Epithelial cell of proximal tubule (primary cell): ENCODE measurements around the gene CDCA5. TPM values are rescaled to one million over a fixed set of nuclear protein-coding genes. Genes with fewer than 3 reads are reported as not detected.
A peak's percentile ranks its signal among the peaks of the same experiment; 100 is the strongest.

Source experiments
- DNase-seq: peaks from one replicate; pipeline ENCODE4 v3.0.0-alpha.2; 2011; ENCODE audit warnings: low read depth
- H3K4me3 ChIP-seq: 2 replicates; pipeline ENCODE4 v1.5.1; 2011; ENCODE audit warnings: low read depth, mild to moderate bottlenecking, low read length
- total RNA-seq: library from RNA; depleted of rRNA; stranded (reverse); fragments of >200 nt; gene quantifications from 2 replicates; pipeline ENCODE4 v1.2.3, GENCODE V29; 2015
- TF ChIP-seq, protein P1 (sequence below): conservative IDR thresholded peaks from 2 replicates; pipeline ENCODE4 v1.5.1; 2012; ENCODE audit warnings: low read depth, mild to moderate bottlenecking, low read length

The CDCA5 gene, protein sequence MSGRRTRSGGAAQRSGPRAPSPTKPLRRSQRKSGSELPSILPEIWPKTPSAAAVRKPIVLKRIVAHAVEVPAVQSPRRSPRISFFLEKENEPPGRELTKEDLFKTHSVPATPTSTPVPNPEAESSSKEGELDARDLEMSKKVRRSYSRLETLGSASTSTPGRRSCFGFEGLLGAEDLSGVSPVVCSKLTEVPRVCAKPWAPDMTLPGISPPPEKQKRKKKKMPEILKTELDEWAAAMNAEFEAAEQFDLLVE
- total RNA-seq: 32.0 and 45.4 TPM in 2 replicates

DNA sequence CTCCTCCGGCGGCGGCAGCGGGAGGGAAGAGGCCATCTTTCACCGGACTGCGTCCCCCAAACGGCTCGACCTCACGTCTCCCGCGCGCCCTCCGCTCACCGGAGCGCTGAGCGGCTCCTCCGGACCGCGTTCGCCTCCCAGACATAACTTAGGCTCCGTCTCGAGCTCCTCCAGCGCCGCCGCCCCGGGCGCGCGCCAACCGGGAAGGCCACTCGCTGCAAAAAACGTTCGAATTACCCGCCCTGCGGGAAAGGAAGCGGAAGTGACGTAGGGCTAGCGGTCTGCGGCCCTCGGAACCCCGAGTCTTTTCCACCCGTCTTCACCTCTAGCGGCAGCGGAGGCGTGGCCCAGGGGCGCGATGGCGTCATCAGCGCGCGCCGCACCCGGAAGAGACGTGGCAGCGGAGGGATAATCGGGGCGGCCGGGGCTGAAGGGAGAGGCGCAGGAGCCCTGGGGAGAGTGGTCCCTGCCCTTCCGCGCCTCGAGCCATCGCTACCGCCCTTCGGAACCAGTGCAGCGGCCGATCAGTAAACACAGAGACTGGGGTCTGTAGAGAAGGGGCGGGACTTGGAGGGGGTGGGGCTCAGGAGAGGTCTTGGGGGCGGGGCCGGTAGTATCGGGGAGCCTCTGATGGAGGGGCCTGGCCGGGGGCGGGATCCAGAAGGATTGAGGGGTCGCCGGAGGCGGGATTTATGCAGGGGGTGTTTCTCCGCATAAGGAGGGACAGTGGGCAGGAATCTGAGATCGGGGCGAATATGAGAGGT, at the start of gene CDCA5, which contains the start of gene ZFPL1:
Gene CDCA5, minus strand, starts transcription at position 207 of the 764 bp plus-strand sequence. Its CDS starts 62 bp downstream, at position 145.
Gene ZFPL1, plus strand, starts transcription at position 389 of the 764 bp plus-strand sequence. CDS start 477 bp downstream, outside the sequence.
- DNase-seq: peak; percentile 54
- TF ChIP-seq, protein P1, sequence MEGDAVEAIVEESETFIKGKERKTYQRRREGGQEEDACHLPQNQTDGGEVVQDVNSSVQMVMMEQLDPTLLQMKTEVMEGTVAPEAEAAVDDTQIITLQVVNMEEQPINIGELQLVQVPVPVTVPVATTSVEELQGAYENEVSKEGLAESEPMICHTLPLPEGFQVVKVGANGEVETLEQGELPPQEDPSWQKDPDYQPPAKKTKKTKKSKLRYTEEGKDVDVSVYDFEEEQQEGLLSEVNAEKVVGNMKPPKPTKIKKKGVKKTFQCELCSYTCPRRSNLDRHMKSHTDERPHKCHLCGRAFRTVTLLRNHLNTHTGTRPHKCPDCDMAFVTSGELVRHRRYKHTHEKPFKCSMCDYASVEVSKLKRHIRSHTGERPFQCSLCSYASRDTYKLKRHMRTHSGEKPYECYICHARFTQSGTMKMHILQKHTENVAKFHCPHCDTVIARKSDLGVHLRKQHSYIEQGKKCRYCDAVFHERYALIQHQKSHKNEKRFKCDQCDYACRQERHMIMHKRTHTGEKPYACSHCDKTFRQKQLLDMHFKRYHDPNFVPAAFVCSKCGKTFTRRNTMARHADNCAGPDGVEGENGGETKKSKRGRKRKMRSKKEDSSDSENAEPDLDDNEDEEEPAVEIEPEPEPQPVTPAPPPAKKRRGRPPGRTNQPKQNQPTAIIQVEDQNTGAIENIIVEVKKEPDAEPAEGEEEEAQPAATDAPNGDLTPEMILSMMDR: no peak
- peak within 1 kb of the TSS; percentile 81 for H3K4me3 ChIP-seq

DNA sequence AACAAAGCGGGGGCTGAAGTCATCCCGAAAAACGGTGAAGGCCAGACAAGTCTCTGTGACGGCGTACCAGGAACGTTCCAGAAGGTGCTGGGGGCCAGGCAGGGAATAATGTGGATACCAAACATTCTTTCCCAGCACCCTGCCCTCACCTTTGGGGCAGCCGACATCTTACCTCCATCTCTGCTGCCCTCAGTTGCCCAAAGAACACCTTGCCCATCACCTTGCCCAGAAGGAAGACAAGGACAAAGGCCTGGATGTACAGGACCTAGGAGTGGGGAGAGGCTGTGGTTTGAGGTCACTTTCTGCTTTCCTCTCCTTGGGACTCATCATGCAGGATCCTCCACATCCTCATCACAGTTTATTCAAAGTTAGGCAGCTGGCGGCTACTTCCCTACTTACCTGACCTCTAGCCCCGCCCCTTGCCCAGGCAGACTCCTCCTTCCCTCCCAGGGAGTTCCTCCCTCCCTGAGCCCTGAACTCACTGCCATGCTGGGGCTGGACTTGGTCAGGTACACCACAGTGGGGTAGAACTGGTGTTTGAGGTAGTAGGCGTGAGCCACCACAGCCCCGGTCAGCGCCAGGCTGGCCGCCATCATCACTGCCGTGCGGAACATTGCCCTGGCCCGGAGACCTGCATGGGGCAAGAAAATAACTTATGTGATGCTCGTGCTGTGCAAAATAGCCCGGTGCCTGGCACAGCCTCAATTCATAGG, 49.3 kb upstream of the CDCA5 start:
- DNase-seq: no peak
- TF ChIP-seq, protein P1: no peak
- H3K4me3 ChIP-seq: peak overlapping the region; percentile 76

DNA sequence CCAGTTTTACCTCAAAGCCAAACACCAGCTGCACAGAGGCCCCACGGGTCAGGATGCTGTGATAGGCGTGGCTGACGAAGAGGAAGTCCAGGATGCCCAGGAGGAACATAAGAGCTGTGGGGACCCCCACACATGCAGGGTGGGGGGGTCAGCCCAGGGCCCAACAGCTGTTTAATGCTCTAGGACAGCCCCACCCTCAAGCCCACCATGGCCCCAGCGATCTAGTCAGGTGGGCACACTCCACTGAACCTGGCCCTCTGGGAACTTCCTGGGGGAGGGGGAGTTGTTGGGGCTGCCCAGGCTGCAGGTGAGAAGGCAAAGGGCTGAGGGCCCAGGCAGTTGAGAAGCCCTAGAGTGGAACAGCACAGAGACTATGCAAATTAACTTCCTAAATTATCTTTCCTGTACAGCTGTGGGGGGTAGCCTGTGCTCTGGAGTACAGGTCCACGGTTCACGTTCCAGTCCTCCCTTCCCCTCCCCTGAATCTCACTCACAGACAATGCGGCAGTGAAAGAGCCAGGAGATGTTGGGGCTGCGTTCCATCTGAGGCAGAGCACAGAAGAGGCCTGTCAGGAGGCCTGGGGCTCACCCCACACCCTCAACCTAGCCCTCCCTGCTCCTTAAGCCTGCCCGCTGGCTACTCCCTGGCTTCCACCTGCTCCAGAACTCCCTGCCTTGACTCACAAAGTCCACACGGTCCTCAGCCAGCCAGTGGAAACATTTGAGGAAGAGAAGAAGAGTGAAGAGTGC, 48.6 kb upstream of the CDCA5 start:
- no peak overlapping the region for H3K4me3 ChIP-seq
- TF ChIP-seq, protein P1: no peak
- DNase-seq: no peak

DNA sequence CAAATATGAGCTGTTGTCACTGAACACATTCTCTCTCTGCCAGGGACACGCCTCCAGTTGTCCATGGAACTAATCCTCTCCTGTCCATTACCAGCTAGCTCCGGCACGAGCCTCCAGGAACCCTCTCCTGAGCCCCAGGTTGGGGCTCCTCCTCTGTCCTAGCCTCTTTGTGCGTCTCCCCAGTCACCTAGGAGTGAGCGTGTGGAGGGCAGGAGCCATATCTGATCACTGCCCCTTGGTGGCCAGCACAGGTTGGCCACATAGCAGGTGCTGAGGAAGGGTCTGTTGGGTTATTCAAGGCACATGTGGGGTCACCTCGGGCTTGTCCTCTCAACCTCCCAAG, 48.0 kb upstream of the CDCA5 start:
- no peak for DNase-seq
- TF ChIP-seq, protein P1: no peak
- no peak overlapping the region for H3K4me3 ChIP-seq

DNA sequence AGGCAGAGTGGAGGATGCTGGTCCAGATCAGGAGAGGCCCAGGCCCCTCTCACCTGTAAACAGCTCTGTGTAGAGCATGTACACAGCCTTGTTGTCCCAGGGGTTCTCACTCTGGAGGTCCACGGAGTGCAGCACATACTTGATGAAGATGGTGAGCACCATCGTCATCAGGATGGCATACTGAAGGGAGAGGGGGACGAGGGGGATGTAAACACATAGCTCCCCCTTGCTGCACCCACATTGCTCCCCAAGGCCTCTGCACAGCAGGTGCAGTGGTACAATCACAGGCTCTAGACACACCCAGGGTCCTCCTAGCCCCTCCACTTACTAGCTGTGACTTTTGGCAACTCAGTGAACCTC, 47.6 kb upstream of the CDCA5 start:
- TF ChIP-seq, protein P1: no peak
- no peak for DNase-seq

DNA sequence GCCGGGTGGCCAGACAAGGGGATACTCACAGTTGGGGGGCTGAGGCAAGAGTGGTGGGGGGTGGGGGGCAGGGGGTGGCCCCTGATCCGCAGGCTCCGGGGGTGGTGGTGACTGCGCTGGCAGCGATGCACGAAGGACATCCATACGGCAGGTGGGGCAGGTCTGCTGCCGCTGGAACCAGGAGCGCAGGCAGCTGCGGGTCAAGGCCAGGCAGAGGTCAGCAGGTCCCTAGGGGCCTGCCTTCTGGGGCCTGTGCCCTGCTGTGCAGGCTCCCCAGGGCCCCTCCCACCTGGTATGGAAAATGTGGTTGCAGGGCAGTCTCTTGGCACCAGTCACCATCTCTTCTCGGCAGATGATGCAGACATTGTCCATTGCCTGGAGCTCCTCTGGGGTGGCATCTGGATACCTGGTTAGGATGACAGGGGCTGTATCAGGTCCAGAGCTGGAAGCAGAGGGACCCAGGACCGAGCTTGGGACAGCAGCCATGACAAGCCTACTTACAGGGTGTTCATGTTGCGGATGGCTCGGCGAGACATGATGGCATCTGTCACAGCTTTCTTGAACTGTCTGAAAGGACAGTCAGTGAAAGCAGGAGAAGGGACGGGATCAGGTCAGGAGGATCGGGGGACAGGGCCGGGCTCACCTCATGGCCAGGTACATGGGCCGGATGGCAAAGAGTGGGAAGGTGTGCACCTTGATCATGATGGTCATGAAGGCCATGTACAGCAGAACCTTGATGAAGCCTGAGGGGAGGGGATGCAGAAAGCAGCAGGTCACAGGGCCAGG, 47.0 kb upstream of the CDCA5 start:
- no peak for DNase-seq
- TF ChIP-seq, protein P1: no peak
- H3K4me3 ChIP-seq: no peak overlapping the region

More for the DNA sequence above, 47.6 kb upstream of the CDCA5 start:
- H3K4me3 ChIP-seq: no peak overlapping the region
